H54 (cell line): ENCODE measurements around the gene SKI.

ENCODE experiments used
- DNase-seq: peaks from one replicate; pipeline ENCODE4 v3.0.0; 2011; ENCODE audit warnings: low spot score, mixed read lengths; ENCODE audit not compliant: insufficient read length
- FAIRE-seq: peaks from 3 replicates; lab custom pipeline; 2011; peaks lifted over from hg19 to GRCh38; lab: Jason Lieb, UNC
- POLR2A ChIP-seq: IDR thresholded peaks from 2 replicates; pipeline ENCODE4 v1.6.1; 2011; ENCODE audit warnings: low read depth, mild to moderate bottlenecking, low read length

Gene SKI

DNA sequence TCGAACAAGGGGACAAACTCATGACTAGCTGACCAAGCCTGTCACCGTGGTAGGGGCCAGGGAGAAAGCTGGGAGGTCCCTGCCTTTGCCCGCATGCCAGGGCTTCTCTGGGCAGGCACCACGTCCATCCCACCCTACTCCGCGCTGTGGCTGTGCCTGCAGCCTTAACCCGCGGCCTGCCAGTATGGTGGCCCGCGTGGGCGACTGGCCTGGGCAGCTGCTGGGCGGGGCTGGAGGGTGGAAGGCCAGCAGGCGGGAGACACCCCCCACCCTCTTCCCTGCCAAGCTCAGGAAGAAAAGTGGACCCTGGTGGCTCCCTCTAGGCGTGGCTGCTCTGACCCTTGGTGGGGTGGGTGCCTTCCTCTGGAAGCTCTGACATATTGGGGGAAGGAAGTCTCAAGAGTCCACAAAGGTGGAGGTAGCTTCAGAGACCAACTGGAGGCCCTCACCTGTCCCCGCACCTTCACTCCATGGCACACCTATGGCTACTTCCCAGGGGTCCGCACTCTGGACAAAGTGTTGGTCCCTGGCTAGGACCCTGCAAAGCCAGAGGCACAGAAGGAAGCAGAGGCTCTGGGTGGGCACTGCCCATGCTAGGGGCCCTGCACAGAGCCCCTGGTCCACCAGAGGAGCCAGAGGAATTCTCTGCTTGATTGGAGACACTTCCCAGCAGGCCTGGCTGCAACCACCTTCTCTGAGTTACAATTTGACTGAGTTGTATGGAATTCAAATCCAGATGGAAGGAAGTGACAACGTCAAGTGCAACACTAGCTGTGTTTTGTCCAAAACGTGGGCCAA, 3.3 kb upstream of the SKI start:
- DNase-seq (no peak), FAIRE-seq (no peak)
- TF ChIP-seq POLR2A, result no peak

GRCh38 chr1:2226525-2227345, 1.4 kb upstream of the SKI start:
- FAIRE-seq, result no peak
- DNase-seq, result no peak
- no peak for TF ChIP-seq POLR2A

GRCh38 chr1:2227346-2228156, 568 bp upstream of the SKI start:
- FAIRE-seq, result no peak
- TF ChIP-seq POLR2A, result peak; percentile 72
- DNase-seq, result peak; percentile 95

DNA sequence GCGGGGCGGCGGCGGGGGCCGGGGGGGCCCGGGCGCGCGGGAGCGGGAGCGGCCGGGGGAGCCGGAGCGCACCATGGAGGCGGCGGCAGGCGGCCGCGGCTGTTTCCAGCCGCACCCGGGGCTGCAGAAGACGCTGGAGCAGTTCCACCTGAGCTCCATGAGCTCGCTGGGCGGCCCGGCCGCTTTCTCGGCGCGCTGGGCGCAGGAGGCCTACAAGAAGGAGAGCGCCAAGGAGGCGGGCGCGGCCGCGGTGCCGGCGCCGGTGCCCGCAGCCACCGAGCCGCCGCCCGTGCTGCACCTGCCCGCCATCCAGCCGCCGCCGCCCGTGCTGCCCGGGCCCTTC, 546 bp downstream of the SKI start:
- no peak for DNase-seq
- FAIRE-seq, result no peak
- TF ChIP-seq POLR2A, result no peak

DNA sequence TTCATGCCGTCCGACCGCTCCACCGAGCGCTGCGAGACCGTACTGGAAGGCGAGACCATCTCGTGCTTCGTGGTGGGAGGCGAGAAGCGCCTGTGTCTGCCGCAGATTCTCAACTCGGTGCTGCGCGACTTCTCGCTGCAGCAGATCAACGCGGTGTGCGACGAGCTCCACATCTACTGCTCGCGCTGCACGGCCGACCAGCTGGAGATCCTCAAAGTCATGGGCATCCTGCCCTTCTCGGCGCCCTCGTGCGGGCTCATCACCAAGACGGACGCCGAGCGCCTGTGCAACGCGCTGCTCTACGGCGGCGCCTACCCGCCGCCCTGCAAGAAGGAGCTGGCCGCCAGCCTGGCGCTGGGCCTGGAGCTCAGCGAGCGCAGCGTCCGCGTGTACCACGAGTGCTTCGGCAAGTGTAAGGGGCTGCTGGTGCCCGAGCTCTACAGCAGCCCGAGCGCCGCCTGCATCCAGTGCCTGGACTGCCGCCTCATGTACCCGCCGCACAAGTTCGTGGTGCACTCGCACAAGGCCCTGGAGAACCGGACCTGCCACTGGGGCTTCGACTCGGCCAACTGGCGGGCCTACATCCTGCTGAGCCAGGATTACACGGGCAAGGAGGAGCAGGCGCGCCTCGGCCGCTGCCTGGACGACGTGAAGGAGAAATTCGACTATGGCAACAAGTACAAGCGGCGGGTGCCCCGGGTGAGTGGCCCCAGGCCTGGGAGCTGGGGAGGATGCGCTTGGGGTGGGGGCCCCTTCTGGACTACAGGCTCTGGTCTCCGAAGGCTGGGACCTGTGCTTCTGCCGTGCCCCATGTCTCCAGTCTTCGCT, 1.1 kb downstream of the SKI start:
- FAIRE-seq (no peak), DNase-seq (no peak)
- no peak for TF ChIP-seq POLR2A

GRCh38 chr1:2229911-2230731, 2.0 kb downstream of the SKI start:
- TF ChIP-seq POLR2A, result no peak
- DNase-seq, result no peak
- FAIRE-seq, result no peak

DNA sequence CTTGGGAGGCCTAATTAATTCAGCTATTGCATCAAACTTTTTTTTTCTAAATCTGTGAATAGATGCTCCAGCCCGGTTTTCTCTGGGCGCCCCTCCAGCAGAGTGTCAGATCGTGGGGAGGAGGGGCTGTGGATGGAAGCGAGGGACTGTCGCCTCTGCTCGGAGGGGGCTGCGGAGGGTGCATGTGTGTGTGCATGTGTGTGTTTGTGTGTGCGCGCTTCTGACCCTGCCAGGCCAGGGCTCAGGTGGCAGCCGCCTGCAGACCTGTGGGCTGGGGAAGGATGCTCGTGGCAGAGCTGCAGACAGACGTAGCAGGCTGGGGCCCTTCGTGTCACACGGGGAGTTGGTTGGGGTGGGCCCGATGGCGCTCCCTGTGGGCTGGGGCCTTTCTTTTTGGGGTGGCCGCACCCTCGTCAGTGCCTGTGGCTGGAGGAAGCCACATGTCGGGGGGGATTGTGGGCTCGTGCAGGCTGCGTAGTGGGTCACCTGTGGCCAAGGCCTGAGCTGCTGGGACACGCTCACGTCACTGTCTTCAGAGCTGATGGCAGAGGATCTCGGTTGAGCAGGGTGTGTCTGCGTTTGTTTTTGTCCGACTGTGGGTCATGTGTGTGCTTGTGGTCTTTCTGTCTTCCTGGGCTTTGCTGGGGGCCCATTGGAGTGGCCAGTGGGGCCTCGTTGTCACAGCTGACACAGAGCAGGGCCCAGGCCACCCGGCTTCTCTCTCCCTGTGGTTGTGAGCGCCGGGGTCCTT, 2.8 kb downstream of the SKI start:
- DNase-seq (no peak), FAIRE-seq (no peak)
- no peak for TF ChIP-seq POLR2A

DNA sequence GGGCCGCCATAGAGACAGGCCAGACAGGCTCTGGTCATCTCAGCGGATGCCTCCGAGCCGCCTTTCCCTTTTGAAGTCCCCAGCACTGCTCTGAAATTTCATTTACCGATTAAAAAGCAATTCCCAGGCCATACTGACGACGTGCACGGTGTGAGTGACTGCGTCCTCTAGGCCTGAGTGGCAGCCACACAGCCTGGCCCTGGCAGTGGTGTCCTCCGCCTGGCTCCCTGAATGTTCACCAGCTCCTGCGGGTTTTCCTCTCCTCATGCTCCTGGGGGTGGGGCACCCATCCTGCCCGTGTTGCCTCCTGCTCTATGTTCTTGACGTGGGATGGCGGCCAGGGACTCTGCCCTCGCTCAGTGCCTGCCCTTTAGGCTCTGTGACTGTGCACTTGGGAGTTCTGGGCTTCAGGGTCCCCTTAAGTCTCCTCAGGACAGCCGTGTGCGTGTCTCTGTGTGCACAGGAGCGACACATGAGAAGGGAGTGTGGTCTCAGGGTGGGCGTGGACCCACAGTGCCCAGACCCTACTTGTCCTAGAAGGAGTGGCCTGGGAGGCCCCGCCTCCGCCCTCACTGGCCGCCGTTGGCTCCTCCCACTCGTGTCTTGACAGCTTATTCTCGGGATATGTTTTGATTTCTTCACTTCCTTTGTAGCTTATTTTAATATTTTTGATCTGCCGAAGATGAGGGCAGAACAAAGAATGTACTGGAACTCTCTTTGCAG, 3.6 kb downstream of the SKI start:
- FAIRE-seq (no peak), DNase-seq (no peak)
- no peak for TF ChIP-seq POLR2A

DNA sequence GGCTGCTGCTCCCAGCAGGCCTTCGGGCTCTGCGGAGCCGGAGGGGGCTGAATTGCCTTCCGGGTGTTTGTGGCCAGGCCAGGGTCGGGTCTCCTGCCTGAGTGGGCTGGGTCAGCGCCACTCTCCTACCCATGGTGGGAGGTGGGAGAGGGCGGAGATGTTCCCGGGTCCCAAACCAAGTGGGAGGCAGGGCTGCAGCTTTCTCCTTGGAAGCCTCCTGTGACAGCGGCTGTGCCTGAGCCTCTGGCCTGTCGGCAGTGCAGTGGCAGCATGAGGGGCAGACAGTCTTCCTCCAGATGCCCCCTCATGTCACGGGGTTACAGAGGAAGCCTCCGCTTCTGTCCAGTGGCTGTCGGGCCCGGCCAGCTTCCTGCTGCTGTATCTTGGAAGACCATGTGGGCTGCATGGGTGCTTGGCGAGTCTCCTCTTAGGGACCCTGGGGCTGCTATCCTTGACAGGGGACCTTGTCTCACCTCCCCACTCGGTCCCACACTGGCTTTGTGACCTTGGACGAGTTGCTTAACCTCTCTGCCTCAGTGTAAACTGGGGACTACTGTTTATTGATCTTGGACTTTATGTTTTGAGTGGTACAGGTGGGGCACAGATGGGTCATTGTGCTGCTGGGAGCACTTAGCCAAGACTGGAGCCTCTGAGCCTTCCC, 4.3 kb downstream of the SKI start:
- TF ChIP-seq POLR2A, result no peak
- FAIRE-seq (no peak), DNase-seq (no peak)

GRCh38 chr1:2232916-2233438, 4.9 kb downstream of the SKI start:
- no peak for TF ChIP-seq POLR2A
- no peak for FAIRE-seq
- DNase-seq, result no peak
